SH-SY5Y (cell line): ENCODE data around the gene AMD1.

ENCODE experiments used
- GATA2 ChIP-seq: IDR thresholded peaks from 2 replicates; pipeline ENCODE4 v1.6.1; 2011; ENCODE audit warnings: mild to moderate bottlenecking, low read depth, low read length
- GATA3 ChIP-seq: IDR thresholded peaks from 2 replicates; pipeline ENCODE4 v1.6.1; 2011; ENCODE audit warnings: low read depth, mild to moderate bottlenecking, low read length, moderate library complexity

GRCh38 chr6:110944681-110945151 is 70.1 kb downstream of the AMD1 start:
- TF ChIP-seq GATA3 = no peak
- TF ChIP-seq GATA2 = no peak
